HUES48 (cell line): Measurements from ENCODE around the gene ZNF385A.

Experiments used
- H3K27ac ChIP-seq: one replicate; pipeline ENCODE4 v1.7.0; 2013; ENCODE audit warnings: low read depth, low read length, inconsistent platforms
- H3K27me3 ChIP-seq: 2 replicates; pipeline ENCODE4 v1.6.1; 2013; ENCODE audit warnings: mild to moderate bottlenecking, low read length; ENCODE audit not compliant: control insufficient read depth, insufficient read depth
- H3K36me3 ChIP-seq: 2 replicates; pipeline ENCODE4 v1.6.1; 2013; ENCODE audit warnings: low read length; ENCODE audit not compliant: control insufficient read depth, insufficient read depth
- H3K4me1 ChIP-seq: 2 replicates; pipeline ENCODE4 v1.6.1; 2013; ENCODE audit warnings: mild to moderate bottlenecking, low read length; ENCODE audit not compliant: control insufficient read depth, insufficient read depth
- H3K4me3 ChIP-seq: 2 replicates; pipeline ENCODE4 v1.5.1; 2013; ENCODE audit warnings: mild to moderate bottlenecking, low read depth, low read length
- H3K9ac ChIP-seq: 2 replicates; pipeline ENCODE4 v1.6.1; 2013; ENCODE audit warnings: mild to moderate bottlenecking, low read depth, low read length, moderate library complexity
- H3K9me3 ChIP-seq: 2 replicates; pipeline ENCODE4 v1.6.1; 2013; ENCODE audit warnings: low read length; ENCODE audit not compliant: control insufficient read depth, insufficient read depth

The ZNF385A gene

DNA sequence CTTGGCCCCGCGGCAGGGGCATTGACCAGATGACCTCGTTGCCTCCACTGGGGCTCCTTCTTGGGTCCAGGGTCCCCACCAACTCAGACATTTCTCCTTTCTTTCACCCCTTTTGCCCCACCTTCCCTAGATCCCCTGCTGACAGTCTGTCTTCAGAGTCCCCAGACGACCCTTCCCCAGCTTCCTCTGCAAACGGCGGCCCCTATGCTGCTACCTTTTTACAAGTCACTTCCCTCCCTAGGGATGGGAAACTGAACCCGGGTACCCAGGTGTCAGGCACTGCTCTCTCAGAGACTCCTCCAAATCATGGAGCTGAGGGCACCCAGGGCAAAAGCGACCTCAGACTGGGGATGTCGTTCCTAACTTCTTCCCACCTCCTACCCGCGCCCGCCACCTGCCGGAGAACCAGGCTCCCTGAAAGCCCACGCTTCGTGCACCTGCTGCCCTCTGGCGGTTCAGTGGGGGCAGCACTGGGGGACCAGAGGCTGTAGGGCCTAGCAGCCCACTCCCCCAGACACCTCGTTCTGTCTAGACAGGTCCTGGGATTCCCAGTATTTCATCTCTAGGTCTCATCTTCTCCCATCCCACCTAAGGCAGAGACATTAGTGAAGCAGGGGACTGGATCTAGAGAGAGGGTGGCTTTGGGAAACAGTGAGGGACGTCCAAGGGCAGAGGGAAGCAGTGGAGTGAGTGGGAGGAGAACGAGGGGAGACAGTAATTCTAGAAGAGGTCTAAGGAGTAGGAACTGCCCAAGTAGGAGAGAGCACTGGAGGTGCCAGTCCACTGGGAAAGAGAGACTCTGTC, 4.9 kb downstream of the ZNF385A start:
- Histone ChIP-seq H3K4me1 (peaks cover 15% of the 10 kb centered on the region), H3K27ac (no peak overlapping the region), H3K4me3 (peak overlapping the region; percentile 61), H3K9me3 (no peaks in the 10 kb centered on the region), H3K27me3 (peaks cover 12% of the 10 kb centered on the region), H3K9ac (no peak overlapping the region), H3K36me3 (peaks cover 9% of the 10 kb centered on the region; the same call in 1 of the 2 replicates)

DNA sequence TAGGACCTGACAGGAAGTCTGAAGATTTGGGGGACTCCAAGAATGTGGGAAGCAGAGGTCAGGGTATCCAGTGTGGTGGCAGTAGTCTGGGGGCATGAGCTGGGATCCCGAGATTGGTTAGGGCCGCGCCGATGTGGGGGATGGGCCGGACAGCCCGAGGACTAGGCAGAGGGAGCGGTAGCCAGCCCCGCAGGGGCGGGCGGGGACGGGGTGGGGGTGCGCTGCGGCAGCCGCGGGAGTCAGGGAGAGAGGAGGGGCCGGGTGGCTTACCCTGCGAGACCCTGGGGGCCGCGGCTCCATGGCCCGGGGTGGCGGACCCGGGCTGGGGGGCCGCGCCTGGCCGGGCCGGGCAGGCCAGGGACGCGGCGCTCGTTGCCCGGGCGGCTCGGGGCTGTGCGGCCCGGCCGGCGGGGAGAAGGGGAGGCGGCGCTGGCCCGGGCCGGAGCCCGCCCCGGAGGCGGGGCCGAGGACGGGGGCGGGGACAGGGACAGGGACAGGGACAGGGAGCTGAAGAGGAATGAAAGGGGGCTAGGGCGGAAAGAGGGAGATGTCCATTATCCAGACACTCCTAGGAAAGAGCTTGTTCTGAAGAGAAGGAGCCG, 5.6 kb downstream of the ZNF385A start:
- Histone ChIP-seq H3K4me1 (peaks cover 8% of the 10 kb centered on the region), H3K9ac (no peak overlapping the region), H3K9me3 (no peaks in the 10 kb centered on the region), H3K27ac (no peak overlapping the region), H3K27me3 (peaks cover 12% of the 10 kb centered on the region), H3K4me3 (peak overlapping the region; percentile 61), H3K36me3 (peaks cover 9% of the 10 kb centered on the region; the same call in 1 of the 2 replicates)

DNA sequence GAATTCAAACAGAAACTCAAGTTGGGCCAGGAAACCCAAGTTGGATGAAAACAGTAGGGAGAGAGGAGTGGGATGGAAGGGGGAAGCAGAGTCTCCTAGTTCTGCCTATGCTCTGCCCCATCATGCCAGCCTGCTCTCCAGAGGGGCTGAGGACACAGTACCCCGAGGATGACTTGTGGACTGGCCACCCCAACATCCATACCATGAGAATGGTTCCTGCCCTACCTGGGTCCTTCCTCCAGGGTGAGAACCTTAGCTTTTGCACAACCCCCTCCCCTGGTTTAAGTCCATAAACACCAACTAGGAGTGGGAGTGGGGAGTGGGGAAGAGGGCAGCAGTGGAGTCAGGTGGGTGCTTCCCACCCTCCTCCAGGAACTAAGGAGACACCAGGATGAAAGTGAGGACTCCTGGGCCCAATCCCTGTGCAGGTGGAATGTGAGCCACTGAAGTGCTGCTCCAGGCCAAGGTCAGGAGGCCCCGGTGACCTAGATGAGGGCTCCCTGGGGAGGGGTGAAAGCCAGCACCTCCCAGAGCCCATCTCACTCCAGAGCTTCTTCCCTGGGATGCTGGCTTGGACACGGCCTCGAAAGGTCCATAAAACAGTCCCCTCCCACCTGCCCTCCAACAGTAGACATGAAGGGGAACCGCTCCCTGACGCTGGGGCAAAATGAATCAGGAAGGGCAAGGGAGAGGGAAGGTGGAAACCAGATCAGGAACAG, 6.6 kb downstream of the ZNF385A start:
- Histone ChIP-seq H3K36me3 (peaks cover 11% of the 10 kb centered on the region; the same call in 1 of the 2 replicates), H3K27ac (no peak overlapping the region), H3K4me3 (no peak overlapping the region)

DNA sequence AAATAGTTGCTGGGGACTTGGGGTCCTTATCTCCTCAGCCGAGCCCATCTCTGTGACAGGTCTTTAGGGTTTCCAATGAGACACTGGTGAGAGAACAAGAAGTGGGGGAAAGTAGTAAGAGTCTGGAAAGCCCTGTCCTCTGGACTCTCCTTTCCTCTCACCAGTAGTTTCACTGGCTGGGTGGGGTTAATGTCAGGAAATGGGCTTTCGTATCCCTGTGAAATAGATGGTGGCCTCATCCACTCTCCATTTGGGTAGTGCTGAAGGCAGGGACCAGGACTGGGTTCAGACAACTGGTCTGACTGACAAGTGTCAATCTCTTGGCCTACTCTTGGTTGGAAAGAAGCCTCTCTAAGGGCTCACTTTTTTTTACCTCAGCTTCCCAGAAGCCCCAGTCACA, 7.5 kb downstream of the ZNF385A start:
- H3K9ac ChIP-seq: no peak overlapping the region
- no peak overlapping the region for H3K4me3 ChIP-seq
- H3K36me3 ChIP-seq: peaks cover 14% of the 10 kb centered on the region; the same call in 1 of the 2 replicates
- peaks cover 8% of the 10 kb centered on the region for H3K4me1 ChIP-seq
- H3K9me3 ChIP-seq: no peaks in the 10 kb centered on the region
- H3K27me3 ChIP-seq: peaks cover 12% of the 10 kb centered on the region
- no peak overlapping the region for H3K27ac ChIP-seq

More for the DNA sequence above, 6.6 kb downstream of the ZNF385A start:
- H3K9ac ChIP-seq: no peak overlapping the region
- H3K9me3 ChIP-seq: no peaks in the 10 kb centered on the region
- H3K27me3 ChIP-seq: peaks cover 12% of the 10 kb centered on the region
- peaks cover 8% of the 10 kb centered on the region for H3K4me1 ChIP-seq

DNA sequence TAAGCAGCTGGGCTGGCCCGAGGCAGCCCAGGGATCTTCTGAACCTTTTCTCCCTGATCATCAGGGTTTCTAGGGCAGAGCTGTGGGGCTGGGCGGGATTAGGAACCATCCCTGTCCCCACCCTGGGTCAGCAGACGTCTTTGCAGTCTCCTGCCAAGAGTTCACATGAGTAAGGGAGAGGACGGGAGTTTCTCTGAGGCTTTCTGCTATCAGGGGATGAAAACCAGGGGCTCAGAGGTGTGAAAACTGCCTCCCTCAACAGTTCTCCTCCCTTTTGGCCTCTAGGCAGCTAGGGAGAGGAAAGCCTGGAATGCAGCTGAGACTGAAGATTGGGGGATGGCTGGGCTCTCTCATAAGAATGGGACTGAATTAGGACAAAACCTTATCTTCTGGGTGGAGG, 7.9 kb downstream of the ZNF385A start:
- no peak overlapping the region for H3K4me3 ChIP-seq
- peaks cover 16% of the 10 kb centered on the region for H3K36me3 ChIP-seq
- no peak overlapping the region for H3K27ac ChIP-seq
- peaks cover 8% of the 10 kb centered on the region for H3K4me1 ChIP-seq
- H3K9ac ChIP-seq: no peak overlapping the region
- peaks cover 12% of the 10 kb centered on the region for H3K27me3 ChIP-seq
- H3K9me3 ChIP-seq: no peaks in the 10 kb centered on the region

DNA sequence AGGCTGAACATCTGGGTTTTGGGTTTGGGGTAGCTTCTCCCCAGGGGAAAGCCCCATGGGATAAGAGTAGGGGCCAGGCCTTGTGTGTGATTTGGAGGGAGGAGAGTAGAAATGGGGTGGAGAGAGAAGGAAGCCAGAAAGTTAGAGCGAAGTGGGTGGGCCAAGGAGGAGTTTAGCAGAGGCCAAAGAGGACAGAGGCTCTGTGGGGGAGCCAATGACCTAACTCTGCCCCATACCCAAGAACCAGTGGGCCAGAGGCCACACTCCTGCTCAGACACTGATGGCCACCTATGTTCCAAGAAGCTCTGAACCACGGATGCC, 9.3 kb downstream of the ZNF385A start:
- no peak overlapping the region for H3K4me3 ChIP-seq
- peaks cover 12% of the 10 kb centered on the region for H3K27me3 ChIP-seq
- no peaks in the 10 kb centered on the region for H3K9me3 ChIP-seq
- H3K9ac ChIP-seq: no peak overlapping the region
- no peak overlapping the region for H3K27ac ChIP-seq
- peaks cover 12% of the 10 kb centered on the region for H3K4me1 ChIP-seq
- H3K36me3 ChIP-seq: peaks cover 17% of the 10 kb centered on the region

DNA sequence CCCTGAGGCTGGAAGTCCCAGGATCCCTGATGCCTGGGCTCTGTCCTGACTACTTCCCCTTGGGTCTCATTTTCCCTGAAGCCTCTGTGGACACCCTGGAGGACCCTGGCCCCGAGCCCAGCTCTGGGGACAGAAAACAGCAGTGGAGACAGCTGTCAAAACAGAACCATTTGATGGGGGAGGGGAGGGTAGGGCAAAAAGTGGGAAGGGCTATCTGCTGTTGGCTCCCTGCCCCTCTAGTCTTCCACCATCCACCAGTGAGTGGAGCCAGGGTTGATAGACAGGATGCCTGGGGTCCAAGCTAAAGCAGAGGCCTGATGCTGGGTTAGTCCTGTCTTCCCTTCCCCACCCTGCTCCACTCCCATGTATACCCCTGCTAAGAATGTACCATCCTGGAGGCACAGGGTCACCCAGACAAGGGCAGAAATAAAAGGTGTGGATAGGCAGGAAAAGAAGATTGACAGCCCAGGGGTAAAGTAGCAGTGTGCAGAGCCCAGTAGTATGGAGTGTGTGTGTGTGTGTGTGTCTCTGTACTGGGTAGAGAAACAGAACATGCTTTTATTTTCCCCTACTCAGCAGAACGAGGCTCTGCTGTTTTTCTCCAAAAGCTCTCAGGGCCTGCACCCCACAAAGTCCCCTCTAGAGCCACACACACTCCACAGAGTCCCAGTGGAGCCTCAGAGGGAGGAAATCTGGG, 9.8 kb downstream of the ZNF385A start:
- Histone ChIP-seq H3K36me3 (peaks cover 17% of the 10 kb centered on the region), H3K4me1 (peaks cover 12% of the 10 kb centered on the region), H3K9ac (no peak overlapping the region), H3K9me3 (no peaks in the 10 kb centered on the region), H3K27ac (no peak overlapping the region), H3K4me3 (no peak overlapping the region), H3K27me3 (peaks cover 14% of the 10 kb centered on the region)

DNA sequence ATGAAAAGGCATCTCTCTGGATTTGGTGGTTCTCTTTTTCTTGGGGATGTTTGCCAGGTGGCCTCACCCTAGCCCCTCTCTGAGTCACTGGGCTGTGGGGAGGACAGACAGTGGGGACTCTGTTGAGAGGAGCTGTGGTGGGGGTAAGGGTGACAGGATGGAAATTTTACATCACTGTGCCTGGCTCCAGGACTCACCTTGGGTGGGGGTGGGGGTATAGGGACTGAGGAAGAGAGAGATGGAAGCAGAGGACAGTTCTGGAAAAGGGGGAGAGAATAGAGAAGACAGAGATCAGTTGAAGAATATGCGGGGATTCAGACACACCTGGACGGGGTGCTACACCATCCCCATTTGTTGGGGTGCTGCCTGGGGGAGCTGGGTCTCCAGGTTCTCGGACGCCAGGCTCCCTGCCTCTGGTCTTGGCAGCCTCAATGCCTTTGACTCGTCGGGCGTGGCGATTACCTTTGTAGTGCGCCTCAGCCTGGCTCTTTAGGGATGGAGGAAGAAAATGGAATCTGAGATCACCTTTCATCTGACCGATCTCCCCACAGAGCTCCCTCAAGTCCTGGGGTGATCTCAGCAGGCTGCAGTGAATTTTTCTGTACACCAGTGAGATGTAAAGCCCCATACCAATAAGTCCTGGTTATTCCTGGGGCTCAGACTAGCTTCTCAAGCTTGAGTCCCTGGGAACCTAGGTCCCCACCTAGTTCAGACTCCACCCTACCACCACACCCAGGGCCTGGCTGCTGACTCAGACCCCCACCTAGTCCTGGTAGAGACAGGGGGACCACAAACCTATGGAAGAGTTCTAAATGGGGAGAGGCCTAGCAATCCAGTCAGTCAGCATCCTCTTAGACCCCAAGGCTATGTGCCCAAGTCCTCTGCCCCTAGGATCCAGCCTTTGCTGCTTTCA, 10.6 kb downstream of the ZNF385A start:
- no peak overlapping the region for H3K27ac ChIP-seq

DNA sequence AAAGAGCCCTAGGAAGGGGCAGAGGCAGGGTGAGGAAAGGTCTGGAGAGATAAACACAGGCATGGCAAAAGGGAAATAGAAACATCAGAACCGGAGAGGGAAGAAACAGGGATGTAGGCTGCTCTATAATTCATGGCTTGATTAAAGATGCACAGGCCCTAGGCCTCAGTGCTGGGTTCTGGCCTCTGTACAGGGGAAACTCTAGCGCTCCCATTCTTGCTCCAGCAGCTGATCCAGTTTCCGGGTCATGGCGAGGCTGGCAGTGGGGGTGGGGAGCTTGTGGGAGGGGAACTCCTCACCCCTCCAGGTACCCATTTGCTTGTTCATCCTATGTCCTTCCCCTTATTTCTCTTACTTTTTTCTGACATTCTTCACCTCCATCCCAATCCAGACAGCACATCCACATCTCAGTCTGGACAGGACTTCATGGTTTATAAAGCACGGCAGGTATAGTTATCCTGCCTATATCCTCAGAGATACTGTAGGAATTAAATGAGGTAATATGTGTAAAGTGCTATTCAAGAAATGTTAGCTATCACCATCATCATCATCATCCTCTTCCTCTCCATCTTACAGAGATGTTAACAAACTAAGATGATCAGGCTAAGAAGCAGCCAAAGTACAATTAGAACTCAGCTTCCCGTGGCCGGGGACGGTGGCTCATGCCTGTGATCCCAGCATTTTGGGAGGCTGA, 12.3 kb downstream of the ZNF385A start:
- H3K4me3 ChIP-seq: no peak overlapping the region
- peaks cover 16% of the 10 kb centered on the region for H3K36me3 ChIP-seq
- no peak overlapping the region for H3K9ac ChIP-seq
- no peak overlapping the region for H3K27ac ChIP-seq
- H3K9me3 ChIP-seq: no peaks in the 10 kb centered on the region
- peaks cover 26% of the 10 kb centered on the region for H3K27me3 ChIP-seq
- H3K4me1 ChIP-seq: peaks cover 15% of the 10 kb centered on the region; the same call in 1 of the 2 replicates

More for the DNA sequence above, 10.6 kb downstream of the ZNF385A start:
- no peak overlapping the region for H3K9ac ChIP-seq
- peaks cover 11% of the 10 kb centered on the region; the same call in 1 of the 2 replicates for H3K4me1 ChIP-seq
- H3K36me3 ChIP-seq: peaks cover 17% of the 10 kb centered on the region
- peaks cover 22% of the 10 kb centered on the region for H3K27me3 ChIP-seq
- no peaks in the 10 kb centered on the region for H3K9me3 ChIP-seq
- H3K4me3 ChIP-seq: no peak overlapping the region
